ENCODE results near the gene DAPK2. TPM values are rescaled to one million over a fixed set of nuclear protein-coding genes. Genes with fewer than 3 reads are reported as not detected.

The DAPK2 gene
- total RNA-seq, 2 experiments from 2014 or later, result 0.44 TPM; not detected in 1

DNA sequence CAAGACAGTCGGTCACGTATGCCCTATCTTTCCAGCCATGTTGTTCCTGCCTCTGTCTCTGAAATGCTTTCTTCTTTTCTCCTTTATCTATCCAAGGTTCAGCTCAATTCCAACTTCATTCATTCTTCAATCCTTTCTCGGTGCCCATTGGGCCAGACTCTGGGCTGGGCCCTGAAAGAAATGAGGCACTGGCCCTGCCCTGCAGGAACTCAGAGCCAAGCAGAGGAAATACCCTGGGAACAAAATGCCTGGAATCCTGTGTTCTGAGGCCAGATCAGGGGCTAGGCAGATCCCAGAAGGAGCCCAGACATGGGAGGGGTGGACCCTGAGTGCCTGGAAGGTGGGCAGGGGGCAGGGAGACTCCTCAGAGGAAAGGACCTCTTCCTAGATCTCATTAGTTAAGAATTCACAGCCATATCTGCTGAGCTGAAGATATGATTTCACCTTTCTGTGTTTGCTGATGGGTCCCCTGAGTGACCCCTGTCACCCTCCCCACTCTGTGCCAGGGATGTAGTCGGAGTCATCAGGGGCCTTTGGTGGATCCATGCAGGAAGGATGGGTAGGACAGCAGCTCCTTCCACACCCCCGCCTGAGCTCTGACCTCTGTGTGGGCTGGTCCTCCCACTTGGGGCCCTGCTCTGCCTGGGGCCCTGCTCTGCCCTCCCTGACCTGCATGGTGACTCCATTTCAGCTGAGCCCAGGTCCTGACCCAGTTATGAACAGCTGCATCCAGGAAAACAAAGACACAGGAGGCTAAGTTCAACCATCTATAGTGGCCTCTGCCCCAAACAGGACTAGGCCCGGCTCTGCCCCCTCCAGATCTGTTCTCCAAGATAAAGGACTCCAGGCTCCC, 5.3 kb upstream of the DAPK2 start:
- H3K4me1 Mint-ChIP-seq (ENCODE audit: low read depth), result peaks cover 4% of the 10 kb centered on the region
- no peak overlapping the region for H3K27ac Mint-ChIP-seq
- peaks cover 8% of the 10 kb centered on the region for H3K27me3 Mint-ChIP-seq (ENCODE audit: low read depth)
- intact Hi-C loops (cut with micrococcal nuclease), result no loop called here
- H3K9me3 Mint-ChIP-seq, result no peaks in the 10 kb centered on the region
- CTCF ChIA-PET, result interaction anchor here (0.6 kb wide), 1 partner anchor 10 kb away, joined by 3 read pairs; no protein-coding TSS in a partner anchor
- no peak for DNase-seq
- no peaks in the 10 kb centered on the region for H3K36me3 Mint-ChIP-seq (ENCODE audit: low read depth)
- no peak overlapping the region for H3K4me3 Mint-ChIP-seq

DNA sequence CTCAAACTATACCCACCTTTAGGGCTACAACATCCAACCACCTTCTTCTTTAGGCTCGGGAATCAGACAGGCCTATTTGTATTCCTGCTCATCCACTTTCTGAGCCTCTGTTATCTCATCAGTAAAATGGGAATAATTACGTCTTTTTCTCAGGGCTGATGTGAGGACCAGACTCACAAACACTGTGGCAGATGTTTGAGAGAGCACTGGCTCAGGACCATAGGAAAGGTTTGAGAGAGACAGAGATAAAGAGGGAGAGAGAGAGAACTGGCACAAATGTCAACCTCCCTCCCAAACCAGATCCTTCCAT, 4.8 kb upstream of the DAPK2 start:
- peaks cover 4% of the 10 kb centered on the region for H3K4me1 Mint-ChIP-seq (ENCODE audit: low read depth)

DNA sequence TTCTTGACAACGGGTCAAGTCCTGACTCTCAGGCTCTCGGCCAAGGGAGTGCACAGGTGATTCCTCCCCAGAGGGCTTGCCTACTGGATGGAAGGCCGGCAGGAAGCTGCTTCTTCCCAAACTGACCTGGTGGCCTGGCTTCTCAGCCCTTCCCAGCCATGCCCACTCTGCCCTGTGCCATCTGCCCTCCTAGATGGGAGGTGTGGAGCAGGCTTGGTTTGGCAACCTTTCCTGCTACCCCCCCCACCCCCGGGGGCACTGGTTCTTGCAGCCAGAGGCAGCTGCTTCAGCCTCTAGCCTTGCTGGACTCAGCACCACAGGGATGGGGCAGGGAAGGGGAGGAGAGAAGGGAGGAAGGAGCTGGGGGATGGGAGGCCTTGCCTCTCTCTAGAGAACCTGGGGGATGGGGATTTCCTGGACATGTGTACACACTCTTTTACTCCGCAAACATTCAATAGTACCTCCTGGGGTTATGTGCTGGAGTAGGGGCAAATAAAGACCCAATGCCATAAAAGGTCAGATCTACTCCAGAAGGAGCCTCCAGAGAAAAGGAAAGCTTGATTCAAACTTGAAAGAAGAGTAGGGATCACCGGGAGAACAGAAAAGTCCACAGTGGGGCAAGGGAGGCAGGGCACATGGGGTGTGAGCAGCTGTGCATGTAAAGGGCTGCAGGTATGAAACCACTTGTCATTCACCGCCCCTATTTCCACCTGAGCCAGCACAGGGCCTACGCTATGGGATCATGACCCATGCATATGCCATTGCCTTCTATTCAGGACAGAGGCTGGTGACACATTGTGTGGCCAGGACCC, 4.2 kb upstream of the DAPK2 start:
- intact Hi-C loops (cut with micrococcal nuclease), result no loop called here
- Mint-ChIP-seq H3K4me3 (no peak overlapping the region), H3K4me1 (ENCODE audit: low read depth) (peaks cover 4% of the 10 kb centered on the region), H3K27me3 (ENCODE audit: low read depth) (peaks cover 10% of the 10 kb centered on the region), H3K27ac (no peak overlapping the region), H3K9me3 (no peaks in the 10 kb centered on the region), H3K36me3 (ENCODE audit: low read depth) (no peaks in the 10 kb centered on the region)
- CTCF ChIA-PET, result interaction anchor here (0.8 kb wide), 1 partner anchor 17 kb away, joined by 3 read pairs; no protein-coding TSS in a partner anchor
- no peak for DNase-seq

More for the DNA sequence above, 4.8 kb upstream of the DAPK2 start:
- CTCF ChIA-PET, result interaction anchor here (0.6 kb wide), 1 partner anchor 11 kb away, joined by 3 read pairs; no protein-coding TSS in a partner anchor
- intact Hi-C loops (cut with micrococcal nuclease), result no loop called here
- Mint-ChIP-seq H3K27me3 (ENCODE audit: low read depth) (peaks cover 10% of the 10 kb centered on the region), H3K36me3 (ENCODE audit: low read depth) (no peaks in the 10 kb centered on the region), H3K27ac (no peak overlapping the region), H3K4me3 (no peak overlapping the region), H3K9me3 (no peaks in the 10 kb centered on the region)
- no peak for DNase-seq

DNA sequence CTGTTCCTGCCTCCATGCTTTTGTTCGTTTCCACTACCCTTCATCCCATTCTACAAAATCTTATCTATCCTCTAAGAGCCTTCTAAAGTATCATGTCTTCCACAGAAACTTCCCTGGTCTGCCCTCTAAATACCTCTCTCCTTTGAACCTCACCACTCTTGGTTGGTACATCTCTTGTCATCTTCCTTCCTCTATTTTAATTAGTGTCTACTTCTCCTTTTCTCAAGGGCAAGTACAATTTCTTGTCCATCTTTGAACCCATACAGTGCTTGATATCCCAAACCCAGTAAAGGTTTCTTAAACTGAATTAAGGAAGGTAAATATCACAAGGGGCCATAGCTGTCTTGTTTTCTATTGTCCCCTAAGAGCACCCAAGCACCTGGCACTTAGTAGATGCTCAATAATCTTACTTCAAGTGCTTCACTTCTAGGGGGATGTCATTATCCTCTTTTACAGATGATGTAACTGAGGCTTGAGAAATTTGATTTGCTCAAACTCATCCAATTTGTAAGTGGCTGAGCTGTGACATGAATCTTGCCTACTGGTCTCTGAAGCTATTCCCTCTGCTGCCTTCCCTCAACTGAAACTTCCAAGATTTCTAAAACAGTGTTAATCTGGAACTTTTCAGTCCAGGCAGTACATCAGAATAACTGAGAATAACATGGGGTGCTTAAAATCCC, 2.6 kb upstream of the DAPK2 start:
- H3K9me3 Mint-ChIP-seq, result no peaks in the 10 kb centered on the region
- H3K27ac Mint-ChIP-seq, result no peak overlapping the region
- H3K36me3 Mint-ChIP-seq (ENCODE audit: low read depth), result no peaks in the 10 kb centered on the region
- peaks cover 10% of the 10 kb centered on the region for H3K27me3 Mint-ChIP-seq (ENCODE audit: low read depth)
- H3K4me3 Mint-ChIP-seq, result no peak overlapping the region
- intact Hi-C loops (cut with micrococcal nuclease), result loop anchor here (5.0 kb wide), 1 partner anchor 157 kb away; no protein-coding TSS in a partner anchor
- no peak for DNase-seq
- peaks cover 4% of the 10 kb centered on the region for H3K4me1 Mint-ChIP-seq (ENCODE audit: low read depth)
- CTCF ChIA-PET, result interaction anchor here (1.0 to 1.6 kb wide), 2 partner anchors 20 to 103 kb away, joined by 3 to 5 read pairs; no protein-coding TSS in a partner anchor

DNA sequence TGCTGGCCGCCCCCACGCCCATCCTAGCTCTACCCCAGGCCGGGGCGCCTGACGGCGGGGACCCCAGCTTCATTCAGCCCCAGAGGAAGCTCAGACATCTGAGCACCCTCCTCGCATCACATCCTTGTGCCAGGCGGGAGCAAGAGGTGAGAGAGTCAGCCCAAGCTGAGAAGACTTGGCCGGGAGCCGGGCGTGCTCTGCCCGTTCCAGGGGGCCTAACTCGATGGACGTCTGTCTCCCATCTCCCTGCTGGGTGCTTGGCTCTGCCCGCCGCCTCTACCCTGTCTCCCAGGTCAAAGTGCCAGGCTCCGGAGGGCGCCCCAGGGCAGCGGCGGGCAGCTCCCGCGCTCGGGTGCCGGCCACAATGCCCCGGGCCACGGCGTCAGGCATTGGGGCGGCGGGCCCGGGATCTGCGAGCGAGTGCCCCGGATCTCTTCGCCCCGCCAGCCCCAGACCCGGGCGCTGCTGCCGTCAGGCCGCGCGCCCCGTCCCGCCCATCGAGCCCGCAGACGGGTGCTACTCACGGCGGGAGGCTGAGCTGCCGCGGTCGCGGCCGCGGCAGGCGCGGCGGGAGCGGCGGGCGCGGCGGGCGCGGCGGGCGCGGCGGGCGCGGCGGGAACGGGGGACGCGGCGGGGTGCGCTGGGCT, 388 bp downstream of the DAPK2 start:
- peaks cover 10% of the 10 kb centered on the region for H3K27me3 Mint-ChIP-seq (ENCODE audit: low read depth)
- peak overlapping the region; percentile 50 for H3K4me3 Mint-ChIP-seq
- no peak overlapping the region for H3K27ac Mint-ChIP-seq
- intact Hi-C loops (cut with micrococcal nuclease), result loop anchor here (1.0 to 5.0 kb wide), 3 partner anchors 101 to 294 kb away; no protein-coding TSS in a partner anchor
- H3K9me3 Mint-ChIP-seq, result no peaks in the 10 kb centered on the region
- H3K36me3 Mint-ChIP-seq (ENCODE audit: low read depth), result no peaks in the 10 kb centered on the region
- peak; percentile 12 for DNase-seq
- H3K4me1 Mint-ChIP-seq (ENCODE audit: low read depth), result peaks cover 4% of the 10 kb centered on the region
- CTCF ChIA-PET, result interaction anchor here (0.8 to 3.0 kb wide), 21 partner anchors 10 to 581 kb away, joined by 3 to 32 read pairs (median 4); no protein-coding TSS in a partner anchor

DNA sequence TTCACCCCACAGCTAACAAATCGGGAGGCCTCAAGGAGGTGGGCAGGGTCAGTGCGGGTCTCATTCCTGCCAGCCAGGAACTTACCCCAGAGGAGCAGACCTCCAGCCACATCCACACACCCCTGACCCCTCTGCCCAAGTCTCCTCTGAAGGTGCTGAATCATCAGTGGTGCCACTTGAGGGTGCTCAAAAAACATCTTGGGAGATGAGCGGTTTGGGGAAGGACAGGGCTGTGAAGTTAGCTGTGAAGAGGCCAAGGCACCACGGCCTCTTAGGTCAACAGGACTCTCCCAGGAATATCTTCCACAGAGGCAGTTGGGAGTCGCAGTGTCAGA, 1.2 kb downstream of the DAPK2 start:
- no peaks in the 10 kb centered on the region for H3K36me3 Mint-ChIP-seq (ENCODE audit: low read depth)
- CTCF ChIA-PET, result interaction anchor here (1.1 to 3.0 kb wide), 4 partner anchors 10 to 104 kb away, joined by 3 to 28 read pairs (median 13); no protein-coding TSS in a partner anchor
- H3K9me3 Mint-ChIP-seq, result no peaks in the 10 kb centered on the region
- DNase-seq, result no peak
- peaks cover 10% of the 10 kb centered on the region for H3K27me3 Mint-ChIP-seq (ENCODE audit: low read depth)
- peak overlapping the region; percentile 50 for H3K4me3 Mint-ChIP-seq
- H3K27ac Mint-ChIP-seq, result no peak overlapping the region
- H3K4me1 Mint-ChIP-seq (ENCODE audit: low read depth), result peaks cover 4% of the 10 kb centered on the region
- intact Hi-C loops (cut with micrococcal nuclease), result loop anchor here (5.0 kb wide), 1 partner anchor 153 kb away; no protein-coding TSS in a partner anchor

DNA sequence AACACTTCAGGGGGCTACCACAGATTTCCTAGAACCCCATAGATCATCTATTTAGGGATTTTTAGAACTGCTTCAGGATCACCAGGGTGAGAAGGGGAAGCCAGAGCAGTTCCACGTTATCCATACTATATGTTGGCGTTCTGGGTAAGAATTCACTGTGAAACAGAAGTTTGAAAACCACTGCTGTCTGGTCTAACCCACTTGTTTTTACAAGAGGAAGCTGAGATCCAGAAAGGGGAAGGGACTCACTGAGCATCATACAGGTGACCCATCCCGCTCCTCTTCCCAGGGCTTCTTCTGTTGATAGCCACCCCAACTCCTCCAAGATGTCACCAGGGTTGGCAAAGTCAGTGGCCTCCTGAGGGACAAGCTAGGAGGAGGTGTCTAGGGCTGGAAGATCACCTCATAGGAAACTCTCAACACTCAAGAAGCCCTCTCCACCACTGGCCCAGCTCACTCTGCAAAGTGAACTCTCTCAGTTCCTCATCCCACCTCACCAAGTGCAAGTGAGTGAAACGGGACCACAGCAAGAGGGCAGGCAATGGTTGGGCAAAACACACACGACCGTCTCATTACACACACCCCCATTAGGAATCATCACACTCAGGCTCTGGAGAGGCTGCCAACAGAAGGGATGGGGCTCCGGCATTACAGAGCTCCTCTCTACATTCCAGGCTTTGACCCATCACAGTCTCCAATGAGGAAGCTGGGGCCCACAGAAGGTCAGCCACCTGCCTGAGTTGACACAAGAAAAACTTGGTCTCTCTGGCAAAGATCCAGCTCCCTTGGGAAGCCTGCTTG, 1.8 kb downstream of the DAPK2 start:
- Mint-ChIP-seq H3K9me3 (no peaks in the 10 kb centered on the region), H3K27ac (no peak overlapping the region), H3K4me1 (ENCODE audit: low read depth) (peaks cover 4% of the 10 kb centered on the region), H3K36me3 (ENCODE audit: low read depth) (no peaks in the 10 kb centered on the region), H3K27me3 (ENCODE audit: low read depth) (peaks cover 10% of the 10 kb centered on the region), H3K4me3 (no peak overlapping the region)
- intact Hi-C loops (cut with micrococcal nuclease), result loop anchor here (5.0 kb wide), 1 partner anchor 152 kb away; no protein-coding TSS in a partner anchor
- CTCF ChIA-PET, result interaction anchor here (0.7 to 3.0 kb wide), 4 partner anchors 34 to 292 kb away, joined by 3 to 28 read pairs (median 3); no protein-coding TSS in a partner anchor
- DNase-seq, result no peak

DNA sequence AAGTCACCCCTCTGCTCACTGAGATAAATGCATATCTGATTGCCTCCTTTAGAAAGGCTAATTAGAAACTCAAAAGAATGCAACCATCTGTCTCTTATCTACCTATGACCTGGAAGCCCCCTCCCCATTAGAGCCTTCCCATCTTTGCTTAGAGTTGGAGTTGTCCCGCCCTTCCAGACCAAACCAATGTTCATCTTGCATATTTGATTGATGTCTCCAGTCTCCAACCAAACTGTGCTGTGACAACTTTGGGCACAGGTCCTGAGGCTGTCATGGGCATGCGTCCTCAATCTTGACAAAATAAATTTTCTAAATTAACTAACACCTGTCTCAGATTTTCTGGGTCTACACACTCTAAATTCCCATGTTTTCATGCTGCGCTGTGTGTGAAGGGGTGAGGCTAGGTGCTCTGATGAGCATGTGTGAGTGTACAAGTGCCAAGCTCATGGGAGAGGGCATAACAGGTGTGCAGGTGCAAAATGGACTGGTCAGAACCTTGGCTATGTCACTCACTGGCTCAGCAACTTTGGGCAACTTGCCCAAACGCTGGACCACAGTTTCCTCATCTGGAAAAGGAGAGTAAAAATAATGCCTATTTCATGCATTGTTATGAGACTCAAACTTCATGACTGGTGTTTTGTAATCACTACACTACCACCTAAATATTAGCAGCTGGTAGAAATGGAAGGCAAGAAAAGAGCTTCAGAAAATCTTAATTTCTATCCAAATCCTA, 7.2 kb downstream of the DAPK2 start:
- H3K27ac Mint-ChIP-seq, result no peak overlapping the region
- no peak for DNase-seq
- H3K36me3 Mint-ChIP-seq (ENCODE audit: low read depth), result no peaks in the 10 kb centered on the region
- H3K4me3 Mint-ChIP-seq, result no peak overlapping the region
- intact Hi-C loops (cut with micrococcal nuclease), result no loop called here
- CTCF ChIA-PET, result interaction anchor here (3.2 kb wide), 1 partner anchor 29 kb away, joined by 21 read pairs; no protein-coding TSS in a partner anchor
- no peaks in the 10 kb centered on the region for H3K9me3 Mint-ChIP-seq
- no peaks in the 10 kb centered on the region for H3K27me3 Mint-ChIP-seq (ENCODE audit: low read depth)
- H3K4me1 Mint-ChIP-seq (ENCODE audit: low read depth), result no peaks in the 10 kb centered on the region

DNA sequence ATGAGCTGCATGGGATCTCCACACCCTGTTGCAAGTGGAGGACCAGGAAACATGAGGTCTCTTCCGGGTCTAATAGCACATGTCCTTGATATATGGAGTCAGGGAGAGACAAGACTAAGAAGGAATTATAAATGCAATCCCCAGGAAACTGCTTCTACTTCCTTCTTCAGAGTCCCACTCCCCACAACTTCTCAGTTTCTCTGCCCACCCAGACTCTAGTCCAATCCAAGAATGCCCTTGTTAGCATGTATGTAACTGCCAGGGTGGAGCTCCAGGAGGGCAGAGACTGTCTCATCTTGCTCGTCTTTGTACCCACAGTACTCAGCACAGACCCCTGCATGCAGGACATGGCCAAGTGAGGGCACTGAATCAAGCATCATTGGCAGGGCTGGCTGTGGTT, 8.3 kb downstream of the DAPK2 start:
- intact Hi-C loops (cut with micrococcal nuclease), result no loop called here
- Mint-ChIP-seq H3K9me3 (no peaks in the 10 kb centered on the region), H3K4me3 (no peak overlapping the region), H3K36me3 (ENCODE audit: low read depth) (no peaks in the 10 kb centered on the region), H3K27ac (no peak overlapping the region), H3K4me1 (ENCODE audit: low read depth) (no peaks in the 10 kb centered on the region), H3K27me3 (ENCODE audit: low read depth) (no peaks in the 10 kb centered on the region)
- CTCF ChIA-PET, result interaction anchor here (0.6 kb wide), 1 partner anchor 56 kb away, joined by 3 read pairs; the partner anchor contains the start of gene CIAO2A
- DNase-seq, result no peak

DNA sequence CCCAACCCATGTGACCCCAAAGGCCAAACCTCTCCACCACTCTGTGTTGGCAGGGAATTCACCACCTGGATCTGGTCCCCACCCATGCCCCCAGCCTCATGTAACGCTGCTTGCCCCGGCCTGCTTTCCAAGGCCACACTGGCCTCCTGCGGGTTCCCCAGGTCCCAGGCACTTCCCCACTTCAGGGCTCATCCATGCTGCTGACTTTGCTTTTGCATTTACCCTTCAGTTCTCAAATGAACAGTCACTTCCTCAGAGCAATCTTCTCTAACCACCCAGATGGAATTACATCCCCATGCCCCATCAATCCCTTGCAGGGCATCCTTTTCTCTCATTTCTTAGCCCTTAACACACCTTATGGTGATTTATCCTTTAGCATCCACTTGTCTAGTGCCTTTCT, 9.2 kb downstream of the DAPK2 start:
- no peak overlapping the region for H3K27ac Mint-ChIP-seq

More for the DNA sequence above, 9.2 kb downstream of the DAPK2 start:
- CTCF ChIA-PET, result interaction anchor here (1.0 kb wide), 1 partner anchor 91 kb away, joined by 6 read pairs; no protein-coding TSS in a partner anchor
- Mint-ChIP-seq H3K9me3 (no peaks in the 10 kb centered on the region), H3K4me3 (no peak overlapping the region), H3K27me3 (ENCODE audit: low read depth) (no peaks in the 10 kb centered on the region), H3K36me3 (ENCODE audit: low read depth) (no peaks in the 10 kb centered on the region), H3K4me1 (ENCODE audit: low read depth) (no peaks in the 10 kb centered on the region)
- intact Hi-C loops (cut with micrococcal nuclease), result no loop called here
- no peak for DNase-seq
